Measurements from ENCODE around the gene OR2T8. TPM values are rescaled to one million over a fixed set of nuclear protein-coding genes. Genes with fewer than 3 reads are reported as not detected.
A peak's percentile ranks its signal among the peaks of the same experiment; 100 is the strongest.

The OR2T8 gene
- total RNA-seq: not detected in 3 replicates
- long read RNA-seq: 0 reads

GRCh38 chr1:247919952-247920351 lies at the start of gene OR2T8:
OR2T8 (plus strand) TSS chr1:247920252; CDS start chr1:247921018, 766 bp downstream.
- Mint-ChIP-seq H3K36me3 (ENCODE audit: low read depth) (no peaks in the 10 kb centered on the region), H3K9me3 (ENCODE audit: low read depth) (peaks cover 19% of the 10 kb centered on the region), H3K4me3 (ENCODE audit: unreplicated experiment) (no peak within 1 kb of the TSS), H3K4me1 (ENCODE audit: low read depth) (no peaks in the 10 kb centered on the region), H3K27ac (ENCODE audit: unreplicated experiment) (no peak within 1 kb of the TSS), H3K27me3 (ENCODE audit: low read depth) (no peaks in the 10 kb centered on the region)
- no peak for TF ChIP-seq CTCF (IDR thresholded peaks at IDR 0.05)
- DNase-seq (ENCODE audit: low spot score): no peak

GRCh38 chr1:247883346-247883745 lies 36.7 kb upstream of the OR2T8 start:
- Mint-ChIP-seq H3K9me3 (ENCODE audit: low read depth) (peaks cover 15% of the 10 kb centered on the region), H3K27ac (ENCODE audit: unreplicated experiment) (no peak overlapping the region), H3K4me3 (ENCODE audit: unreplicated experiment) (no peak overlapping the region), H3K4me1 (ENCODE audit: low read depth) (no peaks in the 10 kb centered on the region), H3K36me3 (ENCODE audit: low read depth) (peaks cover 1% of the 10 kb centered on the region), H3K27me3 (ENCODE audit: low read depth) (no peaks in the 10 kb centered on the region)
- TF ChIP-seq CTCF (IDR thresholded peaks at IDR 0.05): no peak
- no peak for DNase-seq (ENCODE audit: low spot score)

- no peak for DNase-seq (ENCODE audit: low spot score)
- H3K4me3 Mint-ChIP-seq (ENCODE audit: unreplicated experiment): no peak overlapping the region
- no peaks in the 10 kb centered on the region for H3K4me1 Mint-ChIP-seq (ENCODE audit: low read depth)
- no peak overlapping the region for H3K27ac Mint-ChIP-seq (ENCODE audit: unreplicated experiment)
- no peaks in the 10 kb centered on the region for H3K27me3 Mint-ChIP-seq (ENCODE audit: low read depth)
- H3K9me3 Mint-ChIP-seq (ENCODE audit: low read depth): peaks cover 7% of the 10 kb centered on the region
- H3K36me3 Mint-ChIP-seq (ENCODE audit: low read depth): no peaks in the 10 kb centered on the region
- TF ChIP-seq CTCF (IDR thresholded peaks at IDR 0.05): no peak
Measured at GRCh38 chr1:247884797-247885413, 35.1 kb upstream of the OR2T8 start.

GRCh38 chr1:247895163-247895637 lies 24.9 kb upstream of the OR2T8 start, which contains the start of gene OR2W3:
OR2W3 (plus strand) TSS chr1:247895587; CDS start chr1:247895587, 0 bp downstream.
- Mint-ChIP-seq H3K27ac (ENCODE audit: unreplicated experiment) (peak within 1 kb of the TSS; percentile 13), H3K9me3 (ENCODE audit: low read depth) (peaks cover 24% of the 10 kb centered on the region), H3K4me3 (ENCODE audit: unreplicated experiment) (no peak within 1 kb of the TSS), H3K27me3 (ENCODE audit: low read depth) (no peaks in the 10 kb centered on the region), H3K4me1 (ENCODE audit: low read depth) (no peaks in the 10 kb centered on the region), H3K36me3 (ENCODE audit: low read depth) (no peaks in the 10 kb centered on the region)
- no peak for TF ChIP-seq CTCF (IDR thresholded peaks at IDR 0.05)
- no peak for DNase-seq (ENCODE audit: low spot score)

GRCh38 chr1:247895976-247896375 lies 24.1 kb upstream of the OR2T8 start:
- H3K27ac Mint-ChIP-seq (ENCODE audit: unreplicated experiment): no peak overlapping the region
- H3K9me3 Mint-ChIP-seq (ENCODE audit: low read depth): peaks cover 24% of the 10 kb centered on the region
- no peak for DNase-seq (ENCODE audit: low spot score)
- H3K36me3 Mint-ChIP-seq (ENCODE audit: low read depth): no peaks in the 10 kb centered on the region
- no peaks in the 10 kb centered on the region for H3K27me3 Mint-ChIP-seq (ENCODE audit: low read depth)
- no peak for TF ChIP-seq CTCF (IDR thresholded peaks at IDR 0.05)
- no peaks in the 10 kb centered on the region for H3K4me1 Mint-ChIP-seq (ENCODE audit: low read depth)
- no peak overlapping the region for H3K4me3 Mint-ChIP-seq (ENCODE audit: unreplicated experiment)
